ENCODE measurements around the gene PCED1A.

The PCED1A gene

GRCh38 chr20:2801286-2801728 lies 39.1 kb downstream of the PCED1A start:
- DNase-seq, result no peak

GRCh38 chr20:2800521-2801285 lies 39.8 kb downstream of the PCED1A start, which contains the start of gene CPXM1:
CPXM1 (minus strand) TSS chr20:2800627; CDS start chr20:2800572, 55 bp downstream.
- no peak for DNase-seq

DNA sequence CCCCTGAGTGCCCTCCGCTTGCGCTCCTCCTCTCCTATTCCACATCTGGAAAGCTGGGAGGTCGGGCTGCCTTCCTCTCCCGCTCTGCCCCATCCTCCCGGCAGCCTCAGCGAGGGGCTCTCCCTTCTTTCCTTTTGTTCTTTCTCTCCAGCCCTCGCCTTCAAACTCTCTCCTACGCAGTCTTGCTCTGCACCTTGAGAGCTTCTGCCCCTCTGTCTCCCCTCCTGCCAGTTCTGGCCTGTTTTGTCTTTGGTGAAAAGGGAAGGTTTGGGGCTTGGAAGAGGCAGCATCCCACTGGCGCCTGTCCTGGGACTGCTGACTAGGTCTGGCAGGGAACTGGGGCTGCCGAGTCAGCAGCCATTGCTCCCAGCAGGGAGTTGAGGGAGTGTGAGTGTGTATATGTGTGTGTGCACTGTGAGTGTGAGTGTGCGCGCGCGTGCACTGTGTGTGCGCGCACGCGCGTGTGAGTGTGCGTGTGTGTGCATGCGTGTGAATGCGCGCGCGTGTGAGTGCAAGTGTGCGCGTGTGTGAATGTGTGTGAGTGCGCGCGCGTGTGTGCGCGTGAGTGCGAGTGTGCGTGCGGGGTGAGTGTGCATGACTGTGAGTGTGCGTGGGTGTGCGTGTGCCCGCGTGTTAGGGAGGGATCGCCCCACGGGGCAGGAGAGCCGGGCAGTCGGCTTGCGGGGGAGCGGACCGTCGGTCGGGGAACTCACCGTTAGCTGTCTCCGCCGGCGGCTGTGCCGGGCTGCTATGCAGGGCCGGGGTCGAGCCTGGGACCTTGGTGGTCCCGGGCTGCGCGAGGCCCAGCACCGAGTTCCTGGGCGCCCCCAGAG lies 40.6 kb downstream of the PCED1A start:
- no peak for DNase-seq

- DNase-seq, result no peak
These were observed 41.2 kb downstream of the PCED1A start for GRCh38 chr20:2799271-2799670.

DNA sequence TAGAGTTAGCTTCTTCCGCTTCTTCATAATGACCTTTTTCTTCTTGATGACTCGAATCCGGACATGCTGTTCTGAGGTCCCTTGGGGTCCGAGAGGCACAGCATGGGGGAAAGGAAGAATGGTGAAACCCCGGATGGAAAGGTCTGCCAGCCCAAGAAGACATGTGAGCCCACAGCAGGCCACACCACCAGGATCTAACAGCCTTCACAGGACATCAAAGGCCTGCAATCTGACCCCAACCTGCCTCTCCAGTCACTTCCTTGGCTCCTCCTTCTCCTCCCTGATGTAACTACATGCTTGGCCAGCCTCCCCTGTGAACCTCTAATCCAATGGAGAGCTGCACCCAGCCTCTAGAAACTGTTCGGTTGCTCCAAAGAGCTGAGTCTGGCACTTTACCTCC lies 41.6 kb downstream of the PCED1A start:
- no peak for DNase-seq

- no peak for DNase-seq
These were observed 42.2 kb downstream of the PCED1A start for GRCh38 chr20:2798095-2798805.

DNA sequence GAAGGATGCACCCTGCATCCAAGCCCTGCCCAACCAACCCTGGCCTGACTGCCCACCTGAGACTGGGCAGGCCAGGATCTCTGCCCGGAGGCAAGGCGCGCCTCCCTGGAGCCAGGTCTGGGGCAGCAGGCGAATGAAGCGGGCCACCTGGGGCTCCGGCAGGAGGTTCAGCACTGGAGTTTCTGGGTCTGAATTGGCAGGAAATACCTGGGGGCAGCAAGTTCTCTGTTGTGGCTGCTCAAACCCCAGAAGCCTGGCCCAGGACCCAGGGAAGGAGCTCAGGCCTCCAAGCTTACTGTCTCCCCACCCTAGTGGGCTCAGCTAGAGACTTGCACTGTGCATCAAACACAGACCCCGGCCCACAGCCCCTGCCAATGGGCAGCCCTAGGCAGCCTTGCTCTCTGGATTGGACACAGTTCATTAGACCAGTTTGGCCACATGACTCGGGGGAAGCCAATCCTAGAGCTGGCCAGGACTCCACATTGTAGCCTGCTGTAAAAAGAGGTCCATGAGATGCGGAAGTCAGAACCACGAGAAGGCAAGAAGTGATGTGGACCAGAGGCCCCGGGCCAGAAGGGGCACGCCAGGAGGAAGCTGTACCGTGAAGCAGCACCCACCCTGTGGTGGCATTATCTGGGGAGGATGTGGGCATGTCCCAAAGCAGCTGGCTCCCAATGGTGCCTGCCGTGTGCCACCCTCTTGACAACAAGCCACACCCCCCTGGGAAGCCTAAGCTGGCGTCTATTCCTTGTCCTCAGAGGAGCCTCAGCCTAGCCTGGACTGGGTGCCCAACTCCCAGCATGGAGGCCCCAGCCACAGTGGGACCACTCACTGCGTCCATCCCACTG lies 43.1 kb downstream of the PCED1A start:
- no peak for DNase-seq

- DNase-seq, result no peak
These were observed 44.3 kb downstream of the PCED1A start for GRCh38 chr20:2796011-2796660.

DNA sequence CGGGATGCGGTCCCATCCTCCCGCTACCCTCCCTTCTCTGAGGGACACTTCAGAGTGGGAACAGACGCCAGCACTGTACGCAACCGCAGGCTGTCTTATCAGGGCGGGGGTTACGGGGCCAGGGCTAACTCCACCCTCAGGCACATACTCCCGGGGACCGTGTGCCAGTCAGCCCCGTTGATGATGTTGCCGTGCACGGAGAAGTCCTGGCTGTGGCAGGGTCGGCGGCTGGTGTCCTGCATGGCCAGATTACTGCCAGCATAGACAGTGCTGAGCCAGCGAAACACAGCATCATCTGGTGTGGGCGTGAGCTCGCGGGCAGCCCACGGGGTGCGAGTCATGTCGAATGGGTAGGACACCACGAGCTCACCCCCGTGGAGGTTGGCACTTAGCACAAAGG lies 45.0 kb downstream of the PCED1A start:
- no peak for DNase-seq

DNA sequence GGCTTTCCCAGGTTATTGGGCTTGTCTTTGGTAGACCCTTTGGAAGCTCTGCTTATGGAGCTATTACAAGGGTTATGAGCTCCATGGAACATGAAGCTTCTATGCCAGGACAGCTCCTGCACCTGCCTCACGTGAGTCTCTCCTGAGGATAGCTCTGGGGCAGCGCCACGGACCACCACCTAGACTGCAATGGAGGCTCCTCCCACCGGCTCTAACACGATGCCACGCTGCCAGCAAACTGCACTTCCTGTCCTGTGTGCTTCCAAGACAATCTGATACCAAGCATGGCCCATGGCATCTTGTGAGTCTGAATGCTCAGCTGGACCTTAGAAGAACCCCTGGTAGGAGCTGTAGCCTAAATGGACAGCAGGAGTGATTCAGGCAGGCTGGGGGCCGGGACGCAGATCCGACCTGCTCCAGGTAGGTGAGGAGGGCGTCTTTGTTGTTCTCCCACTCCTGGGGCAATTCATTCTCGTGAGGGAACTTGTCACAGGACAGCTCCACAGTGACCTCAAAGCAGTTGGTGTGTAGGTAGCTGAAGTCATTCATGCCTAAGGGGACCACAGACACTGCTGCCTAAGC lies 45.5 kb downstream of the PCED1A start:
- DNase-seq, result no peak

DNA sequence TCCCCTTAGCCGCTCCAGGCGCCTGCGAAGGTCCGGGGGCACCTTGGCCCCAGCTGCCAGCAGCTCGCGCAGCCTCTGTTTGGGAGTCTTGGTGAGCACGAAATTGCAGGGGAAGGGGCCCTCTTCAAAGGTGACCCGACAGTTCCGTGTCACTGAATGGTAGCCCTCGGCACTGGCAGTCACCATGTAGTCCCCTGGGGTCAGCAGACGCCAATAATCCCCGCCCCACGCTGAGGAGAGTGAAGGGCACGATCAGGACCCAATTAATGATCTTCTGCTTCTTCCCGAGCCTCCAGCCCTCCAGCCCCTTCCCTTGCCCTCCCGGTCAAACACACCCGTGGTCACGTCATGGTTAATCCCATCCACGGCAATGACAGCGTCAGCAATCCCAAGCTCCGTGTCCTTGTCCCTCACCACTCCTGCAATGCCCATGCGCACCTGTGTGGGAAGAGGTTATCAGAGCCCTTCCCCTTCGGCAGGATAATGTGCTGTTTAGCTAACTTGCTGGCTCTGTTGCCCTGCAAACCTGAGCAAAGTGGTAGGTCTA lies 46.2 kb downstream of the PCED1A start:
- DNase-seq, result no peak

- no peak for DNase-seq
These were observed 47.0 kb downstream of the PCED1A start for GRCh38 chr20:2793471-2793870.
